GM19438 (cell line): Measurements from ENCODE around the gene ANAPC2.

Experiments
- ATAC-seq: cut with Tn5 transposase; IDR thresholded peaks from one replicate; pipeline ENCODE4 v1.9.1; 2021; ENCODE audit warnings: low read depth; ENCODE audit not compliant: unreplicated experiment

Gene ANAPC2

GRCh38 chr9:137194909-137195308, 6.5 kb upstream of the ANAPC2 start:
- ATAC-seq: no peak

GRCh38 chr9:137194388-137194787, 6.0 kb upstream of the ANAPC2 start:
- no peak for ATAC-seq

GRCh38 chr9:137193771-137194170, 5.4 kb upstream of the ANAPC2 start:
- no peak for ATAC-seq

- no peak for ATAC-seq
Observed at GRCh38 chr9:137192859-137193258, 4.5 kb upstream of the ANAPC2 start.

DNA sequence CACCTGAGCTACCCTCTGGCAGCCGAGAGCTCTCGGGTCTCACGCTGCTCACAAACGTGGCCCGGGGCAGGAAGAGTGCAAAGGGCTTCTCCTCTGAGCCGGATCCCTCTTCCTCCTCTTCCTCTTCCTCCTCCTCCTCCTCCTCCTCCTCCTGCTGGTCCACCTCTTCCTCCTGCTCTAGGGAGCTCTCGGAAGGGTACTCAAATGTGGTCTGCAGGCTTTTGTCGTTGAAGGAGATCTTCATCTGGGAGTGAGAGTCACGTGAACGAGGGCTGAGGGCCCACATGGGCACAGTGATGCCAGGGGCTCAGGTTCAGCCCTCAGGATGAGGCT, 4.1 kb upstream of the ANAPC2 start:
- ATAC-seq: no peak

GRCh38 chr9:137191691-137192447, 3.5 kb upstream of the ANAPC2 start:
- ATAC-seq: no peak

DNA sequence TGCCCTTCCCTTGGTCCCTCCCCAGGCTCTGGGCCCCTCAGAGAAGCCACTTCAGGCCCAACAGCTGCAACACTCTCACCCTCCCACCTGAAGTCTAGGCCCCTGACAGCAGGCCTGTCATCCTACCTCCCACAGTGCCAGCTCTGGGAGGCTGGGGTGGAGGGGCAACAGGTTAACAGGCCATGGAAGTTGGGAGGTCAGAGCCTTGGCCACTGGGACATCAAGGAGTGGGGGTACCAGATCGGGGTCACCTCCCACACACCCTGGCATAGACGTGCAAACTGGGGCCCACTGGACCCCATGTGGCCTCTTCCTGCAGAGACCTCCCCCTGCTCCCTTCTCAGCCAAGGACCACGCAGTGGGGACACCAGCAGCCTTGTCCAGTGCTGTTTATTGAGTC, 2.9 kb upstream of the ANAPC2 start:
- no peak for ATAC-seq

DNA sequence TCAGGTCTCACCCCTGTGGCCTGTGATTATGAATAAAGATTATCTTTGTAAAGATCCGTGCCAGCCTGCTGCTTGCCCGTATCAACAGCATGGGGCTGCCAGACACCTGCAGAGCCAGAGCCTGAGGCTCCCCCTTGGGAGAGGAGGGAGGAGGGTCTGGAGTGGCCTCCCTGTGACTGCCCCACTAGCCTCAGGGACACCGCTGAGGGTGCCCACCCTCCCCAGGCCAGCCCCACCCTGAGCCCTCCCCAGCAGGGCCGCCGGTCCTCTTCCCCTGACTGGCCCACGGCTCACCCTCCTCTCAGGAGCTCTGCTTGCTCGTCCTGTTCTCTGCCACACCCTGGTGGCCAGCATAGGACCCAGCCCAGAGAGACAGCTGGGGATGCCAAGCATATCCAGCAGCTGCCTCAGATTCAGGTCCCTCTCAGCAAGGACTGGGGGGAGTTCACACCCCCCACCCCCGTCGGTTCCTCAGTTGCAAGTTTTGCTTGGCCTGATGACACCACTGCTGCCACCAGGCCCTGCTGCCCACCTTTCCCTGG, 2.0 kb upstream of the ANAPC2 start:
- ATAC-seq: no peak

- ATAC-seq: no peak
Observed at GRCh38 chr9:137189297-137190295, 1.2 kb upstream of the ANAPC2 start.

DNA sequence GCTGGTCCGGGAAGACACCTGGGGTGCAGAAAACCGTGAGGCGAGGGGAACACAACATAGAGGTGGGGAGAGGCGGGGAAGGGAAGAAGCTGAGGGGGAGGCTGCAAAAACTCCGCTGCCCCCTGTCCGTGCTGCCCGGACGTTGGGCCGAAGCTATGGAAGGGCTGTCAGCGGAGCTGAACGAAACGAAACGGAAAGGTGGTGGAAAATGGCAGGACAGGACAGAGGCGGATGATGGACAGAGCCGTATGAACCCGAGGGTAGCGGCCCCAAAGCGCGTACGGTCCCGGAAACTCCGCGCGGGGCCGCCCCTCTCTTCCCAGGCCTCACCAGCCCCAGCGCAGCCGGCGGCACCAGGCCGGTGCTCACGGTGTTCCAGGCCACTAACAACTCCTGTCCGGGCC, 272 bp downstream of the ANAPC2 start:
- ATAC-seq: no peak

- no peak for ATAC-seq
Observed at GRCh38 chr9:137187386-137187785, 974 bp downstream of the ANAPC2 start.

- no peak for ATAC-seq
Observed at GRCh38 chr9:137186385-137186784, 2.0 kb downstream of the ANAPC2 start.

GRCh38 chr9:137185921-137186320, 2.4 kb downstream of the ANAPC2 start:
- ATAC-seq: no peak

GRCh38 chr9:137184881-137185660, 3.3 kb downstream of the ANAPC2 start:
- ATAC-seq: no peak

- no peak for ATAC-seq
Observed at GRCh38 chr9:137183980-137184595, 4.3 kb downstream of the ANAPC2 start.

- ATAC-seq: no peak
Observed at GRCh38 chr9:137182836-137183235, 5.5 kb downstream of the ANAPC2 start.

- no peak for ATAC-seq
Observed at GRCh38 chr9:137181680-137182079, 6.7 kb downstream of the ANAPC2 start.

DNA sequence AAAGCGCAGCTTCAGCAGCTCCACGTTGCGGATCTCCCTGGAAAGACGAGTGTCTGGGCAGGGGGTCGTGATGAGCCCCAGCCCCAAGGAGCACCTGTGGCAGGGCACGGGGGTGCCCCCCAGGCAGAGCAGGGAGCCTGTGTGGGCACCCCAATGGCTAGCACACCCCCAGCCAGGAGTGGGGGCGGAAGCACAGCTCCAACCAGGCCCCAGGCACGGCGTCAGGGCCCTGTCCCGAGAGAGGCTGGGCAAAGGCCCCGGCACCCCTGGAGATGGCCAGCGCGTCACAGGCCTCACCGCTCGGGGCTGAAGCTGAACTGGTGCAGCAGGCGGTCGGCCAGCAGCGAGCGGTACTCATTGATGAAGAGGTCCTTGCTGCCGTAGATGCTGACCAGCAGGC, 7.9 kb downstream of the ANAPC2 start:
- no peak for ATAC-seq

GRCh38 chr9:137179761-137180160, 8.6 kb downstream of the ANAPC2 start:
- ATAC-seq: no peak

DNA sequence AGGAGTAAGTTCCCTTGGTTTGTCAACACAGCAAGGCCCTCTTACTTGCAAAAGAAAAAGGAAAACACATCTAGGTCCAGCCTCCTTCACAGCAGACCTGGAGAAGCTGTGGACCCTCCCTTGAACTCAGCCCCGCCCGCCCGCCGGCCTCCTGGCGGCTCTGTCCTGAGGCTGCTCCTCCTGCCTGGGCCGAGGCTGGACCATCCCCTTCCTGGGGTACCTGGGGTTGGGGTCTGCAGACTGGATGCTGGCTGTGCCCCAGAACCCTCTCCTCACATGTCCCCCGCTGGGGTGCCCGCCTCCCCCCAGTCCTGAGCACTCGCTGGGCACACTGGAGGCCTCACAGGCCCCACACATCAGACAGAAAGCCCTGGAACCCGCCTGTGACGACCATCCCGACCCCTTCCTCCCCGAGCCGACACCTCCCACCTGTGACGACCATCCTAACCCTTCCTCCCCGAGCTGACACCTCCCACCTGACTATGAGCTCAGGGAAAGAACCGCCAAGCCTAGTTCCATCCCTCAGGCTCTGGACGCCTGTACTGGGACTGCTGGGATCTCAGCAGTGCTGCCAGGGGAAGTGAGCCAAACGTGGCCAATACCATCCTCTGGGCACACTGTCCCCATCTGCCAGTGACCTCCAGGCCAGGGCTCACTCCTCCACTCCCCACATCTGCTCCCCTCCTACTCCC, 9.3 kb downstream of the ANAPC2 start:
- no peak for ATAC-seq
